Fibroblast of the aortic adventitia (primary cell): ENCODE results near the gene TOGARAM1. TPM values are rescaled to one million over a fixed set of nuclear protein-coding genes. Genes with fewer than 3 reads are reported as not detected.

Source experiments
- DNase-seq: peaks from one replicate; pipeline ENCODE4 v3.0.0-alpha.2; 2010; ENCODE audit warnings: low read depth
- H3K4me3 ChIP-seq: 2 replicates; pipeline ENCODE4 v1.5.1; 2011; ENCODE audit warnings: low read depth, mild to moderate bottlenecking, control low read depth, low read length, moderate library complexity
- CTCF ChIP-seq: IDR thresholded peaks from 2 replicates; pipeline ENCODE4 v1.5.1; 2011; ENCODE audit warnings: mild to moderate bottlenecking, low read length, control low read depth, inconsistent platforms; ENCODE audit not compliant: insufficient read depth
- total RNA-seq: library from RNA; depleted of rRNA; stranded (reverse); fragments of >200 nt; gene quantifications from 2 replicates; pipeline ENCODE4 v1.2.3, GENCODE V29; 2012; ENCODE audit warnings: low replicate concordance

Gene TOGARAM1
- total RNA-seq, 1 donor = 34.0 TPM

GRCh38 chr14:44970907-44971306 is 8.9 kb downstream of the TOGARAM1 start:
- TF ChIP-seq CTCF = no peak
- no peak overlapping the region for H3K4me3 ChIP-seq
- DNase-seq = no peak

GRCh38 chr14:44971459-44971858 is 9.5 kb downstream of the TOGARAM1 start:
- no peak for TF ChIP-seq CTCF
- no peak overlapping the region for H3K4me3 ChIP-seq
- DNase-seq = no peak

- DNase-seq = no peak
- TF ChIP-seq CTCF = no peak
- no peak overlapping the region for H3K4me3 ChIP-seq
These were observed 17.3 kb downstream of the TOGARAM1 start for GRCh38 chr14:44979273-44979672.

- DNase-seq = no peak
- no peak for TF ChIP-seq CTCF
These were observed 17.9 kb downstream of the TOGARAM1 start for GRCh38 chr14:44979740-44980356.

GRCh38 chr14:44981198-44981597 is 19.2 kb downstream of the TOGARAM1 start:
- DNase-seq = no peak
- TF ChIP-seq CTCF = no peak
- H3K4me3 ChIP-seq = no peak overlapping the region

More at GRCh38 chr14:44979740-44980356, 17.9 kb downstream of the TOGARAM1 start:
- no peak overlapping the region for H3K4me3 ChIP-seq

GRCh38 chr14:44982594-44982993 is 20.6 kb downstream of the TOGARAM1 start:
- H3K4me3 ChIP-seq = no peak overlapping the region
- TF ChIP-seq CTCF = no peak
- no peak for DNase-seq

- no peak for TF ChIP-seq CTCF
- H3K4me3 ChIP-seq = no peak overlapping the region
- no peak for DNase-seq
These were observed 26.7 kb downstream of the TOGARAM1 start for GRCh38 chr14:44988694-44989093.
